Liver (tissue), 9 donors: ENCODE results near the gene MYOF. TPM values are rescaled to one million over a fixed set of nuclear protein-coding genes. Genes with fewer than 3 reads are reported as not detected.

Source experiments
- DNase-seq: peaks from one replicate; pipeline ENCODE4 v3.0.0-alpha.2; 2017; ENCODE audit warnings: low spot score
- H3K27ac ChIP-seq, 2 donors: one replicate each; pipeline ENCODE4 v1.7.0; 2013; ENCODE audit warnings: inconsistent platforms in 2 of 2, low read length in 2 of 2, control low read depth in 1 of 2, low read depth in 1 of 2, mild to moderate bottlenecking in 1 of 2
- H3K27me3 ChIP-seq, 4 donors: one replicate each; pipeline versions ENCODE4 v1.6.1 to v1.7.0; 2013; ENCODE audit warnings: low read length in 3 of 4, inconsistent platforms in 1 of 4, mild to moderate bottlenecking in 1 of 4, moderate library complexity in 1 of 4; ENCODE audit not compliant: control insufficient read depth in 4 of 4, insufficient read depth in 4 of 4
- H3K36me3 ChIP-seq, 4 donors: one replicate each; pipeline versions ENCODE4 v1.6.1 to v1.7.0; 2013; ENCODE audit warnings: low read length in 3 of 4, mild to moderate bottlenecking in 3 of 4, low read depth in 1 of 4, moderate library complexity in 1 of 4; ENCODE audit not compliant: control insufficient read depth in 4 of 4, insufficient read depth in 3 of 4
- H3K4me1 ChIP-seq, 4 donors: one replicate each; pipeline versions ENCODE4 v1.6.1 to v1.7.0; 2013; ENCODE audit warnings: low read length in 3 of 4, mild to moderate bottlenecking in 3 of 4, moderate library complexity in 1 of 4; ENCODE audit not compliant: control insufficient read depth in 4 of 4, insufficient read depth in 4 of 4
- H3K4me3 ChIP-seq, 3 donors: one replicate each; pipeline versions ENCODE4 v1.6.1 to v1.7.0; 2013; ENCODE audit warnings: low read length in 3 of 3, control low read depth in 1 of 3, low read depth in 1 of 3, mild to moderate bottlenecking in 1 of 3
- H3K9ac ChIP-seq, 2 donors: one replicate each; pipeline ENCODE4 v1.7.0; 2013; ENCODE audit warnings: low read length in 2 of 2, mild to moderate bottlenecking in 2 of 2, moderate library complexity in 2 of 2, control low read depth in 1 of 2, low read depth in 1 of 2
- H3K9me3 ChIP-seq, 4 donors: one replicate each; pipeline versions ENCODE4 v1.6.1 to v1.7.0; 2013; ENCODE audit warnings: low read length in 3 of 4; ENCODE audit not compliant: control insufficient read depth in 4 of 4
- EGR1 ChIP-seq, 2 donors: IDR thresholded peaks; 2 replicates each; pipeline ENCODE4 v1.6.1; 2016 to 2018; ENCODE audit warnings: antibody characterized with exemption in 2 of 2, low read depth in 2 of 2
- FOXA1 ChIP-seq: IDR thresholded peaks from 2 replicates; pipeline ENCODE4 v1.6.1; 2016; ENCODE audit warnings: antibody characterized with exemption
- FOXA2 ChIP-seq: IDR thresholded peaks from 2 replicates; pipeline ENCODE4 v1.6.1; 2016; ENCODE audit warnings: antibody characterized with exemption
- GABPA ChIP-seq, 2 donors: IDR thresholded peaks in 1 of 2; conservative IDR thresholded peaks in 1 of 2; 2 replicates each; pipeline ENCODE4 v1.6.1; 2016; ENCODE audit warnings: antibody characterized with exemption in 2 of 2, mild to moderate bottlenecking in 1 of 2, moderate library complexity in 1 of 2
- HNF4A ChIP-seq, 2 donors: conservative IDR thresholded peaks; 2 replicates each; pipeline ENCODE4 v1.6.1; 2016; ENCODE audit warnings: antibody characterized with exemption in 2 of 2, mild to moderate bottlenecking in 2 of 2
- HNF4G ChIP-seq: IDR thresholded peaks from 2 replicates; pipeline ENCODE4 v1.6.1; 2016; ENCODE audit warnings: antibody characterized with exemption
- JUND ChIP-seq, 2 donors: IDR thresholded peaks; 2 replicates each; pipeline ENCODE4 v1.6.1; 2016; ENCODE audit warnings: antibody characterized with exemption in 2 of 2
- NR2F2 ChIP-seq: IDR thresholded peaks from 2 replicates; pipeline ENCODE4 v1.6.1; 2016; ENCODE audit warnings: antibody characterized with exemption
- RAD21 ChIP-seq, 2 donors: IDR thresholded peaks; 2 replicates each; pipeline ENCODE4 v1.6.1; 2016; ENCODE audit warnings: antibody characterized with exemption in 2 of 2, mild to moderate bottlenecking in 2 of 2
- RXRA ChIP-seq, 2 donors: IDR thresholded peaks; 2 replicates each; pipeline ENCODE4 v1.6.1; 2017 to 2018; ENCODE audit warnings: antibody characterized with exemption in 2 of 2, mild to moderate bottlenecking in 1 of 2
- SP1 ChIP-seq: IDR thresholded peaks from 2 replicates; pipeline ENCODE4 v1.6.1; 2018; ENCODE audit warnings: antibody characterized with exemption, mild to moderate bottlenecking
- TAF1 ChIP-seq: conservative IDR thresholded peaks from 2 replicates; pipeline ENCODE4 v1.6.1; 2016; ENCODE audit warnings: antibody characterized with exemption, mild to moderate bottlenecking
- YY1 ChIP-seq: IDR thresholded peaks from 2 replicates; pipeline ENCODE4 v1.6.1; 2016; ENCODE audit warnings: antibody characterized with exemption, mild to moderate bottlenecking
- WGBS: extraction: QIAGEN DNeasy Blood & Tissue Kit; methylation state at CpG from one replicate; pipeline ENCODE4 v1.1.7; 2013; 5-methylcytosine and 5-hydroxymethylcytosine counted together
- polyA plus RNA-seq, 2 donors: library from polyadenylated mRNA; stranded (reverse) in 1 of 2; unstranded in 1 of 2; fragments of 200-250 nt in 1 of 2; fragments of >200 nt in 1 of 2; fragmentation: Nextera tagmentation in 1 of 2; extraction: Ambion mirVana in 1 of 2; gene quantifications; one replicate each; pipeline versions ENCODE4 v1.2.1 to v1.2.3, GENCODE V29; 2013 to 2015
- total RNA-seq, 2 donors: library from RNA; depleted of rRNA; stranded (reverse); fragments of >200 nt; gene quantifications; one replicate each; pipeline ENCODE4 v1.2.3, GENCODE V29; 2014
- TF ChIP-seq, protein P1 (sequence below): IDR thresholded peaks from 2 replicates; pipeline ENCODE4 v1.6.1; 2016; ENCODE audit warnings: antibody characterized with exemption
- TF ChIP-seq, protein P2 (sequence below): fragments of 150-350 bp; IDR thresholded peaks from 2 replicates; pipeline ENCODE4 v1.5.1; 2017; ENCODE audit warnings: improper control_type of control experiment, low read depth, low read length; ENCODE audit not compliant: missing input control
- TF ChIP-seq, protein P3 (sequence below): IDR thresholded peaks from 2 replicates; pipeline ENCODE4 v1.6.1; 2016; ENCODE audit warnings: antibody characterized with exemption
- TF ChIP-seq, protein P4 (sequence below): IDR thresholded peaks from 2 replicates; pipeline ENCODE4 v1.6.1; 2016; ENCODE audit warnings: antibody characterized with exemption
- donor health status: healthy.
- donor health status: healthy.
- donor health status: healthy.
- donor health status: healthy.
- donor health status: healthy.

Gene MYOF
- total and polyA plus RNA-seq, 4 donors: 0.89 to 5.7 (median 3.2) TPM

DNA sequence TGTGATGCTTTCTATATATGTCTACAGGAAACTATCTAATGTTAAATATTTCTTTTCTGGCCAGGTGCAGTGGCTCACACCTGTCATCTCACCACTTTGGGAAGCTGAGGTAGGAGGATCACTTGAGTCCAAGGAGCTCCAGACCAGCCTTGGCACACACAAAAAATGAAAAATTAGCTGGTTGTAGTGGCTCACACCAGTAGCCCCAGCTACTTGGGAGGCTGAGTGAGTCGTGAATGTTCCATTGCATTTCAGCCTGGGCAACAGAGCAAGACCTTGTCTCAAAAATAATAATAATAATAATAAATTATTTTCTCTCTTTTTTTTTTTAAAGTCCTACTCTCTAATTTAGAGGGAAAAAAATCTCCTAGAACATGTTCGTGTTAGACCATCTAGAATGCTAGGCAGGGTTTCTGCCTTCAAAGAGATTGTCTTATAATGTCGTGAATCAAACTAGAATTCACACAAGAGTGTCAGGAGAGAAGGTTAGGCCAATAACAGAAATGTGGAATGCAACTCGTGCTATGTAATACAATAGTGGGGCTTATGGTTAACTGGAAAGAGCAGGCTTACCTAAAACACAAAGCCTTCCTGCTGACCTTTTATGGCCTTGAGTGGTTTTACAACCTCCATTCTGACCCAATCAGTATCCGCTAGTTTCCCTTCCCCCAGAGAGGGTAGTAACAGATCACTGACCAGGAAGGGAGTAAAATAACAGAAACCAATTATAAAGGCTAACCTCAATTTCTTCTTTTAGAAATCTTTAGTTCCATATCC is 46.3 kb downstream of the MYOF start (continued):
- TF ChIP-seq RAD21 (IDR thresholded peaks at IDR 0.05): no peak
- no peak for TF ChIP-seq EGR1 (IDR thresholded peaks at IDR 0.05; ENCODE audit: low read depth in 2 of 2)
- no peak for TF ChIP-seq TAF1
- no peak for TF ChIP-seq RXRA (IDR thresholded peaks at IDR 0.05)
- TF ChIP-seq NR2F2: no peak
- TF ChIP-seq FOXA2: no peak
- no peak for TF ChIP-seq FOXA1

DNA sequence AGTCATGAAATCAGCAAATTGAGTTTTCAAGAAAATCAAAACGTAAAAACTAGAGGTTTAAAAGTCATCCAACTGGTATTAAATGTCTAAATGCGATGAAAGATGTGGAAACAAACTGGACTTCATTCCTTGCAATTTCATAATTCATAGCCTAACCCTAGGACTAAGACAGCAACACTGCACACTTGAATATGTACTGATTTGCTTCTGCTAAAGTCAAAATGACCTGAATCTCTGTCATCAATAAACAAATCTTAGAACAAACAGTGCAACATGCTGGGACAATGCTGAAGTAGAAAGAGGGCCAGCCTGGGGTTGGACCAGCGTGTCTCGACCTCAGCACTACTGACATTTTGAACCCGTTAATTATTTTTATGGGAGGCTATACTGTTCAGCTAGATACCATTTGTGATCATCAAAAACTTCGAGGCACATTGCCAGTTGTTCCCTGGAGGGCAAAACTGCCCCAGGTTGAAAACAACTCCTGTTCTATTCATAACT is 47.1 kb downstream of the MYOF start:
- Histone ChIP-seq H3K27ac (no peak overlapping the region), H3K36me3 (no peaks in the 10 kb centered on the region), H3K4me1 (no peaks in the 10 kb centered on the region), H3K27me3 (no peaks in the 10 kb centered on the region), H3K9me3 (no peaks in the 10 kb centered on the region), H3K9ac (no peak overlapping the region), H3K4me3 (no peak overlapping the region)
- no peak for DNase-seq
- 87% methylated on average over 6 of the region's 6 CpGs for WGBS
- TF ChIP-seq, protein P1, sequence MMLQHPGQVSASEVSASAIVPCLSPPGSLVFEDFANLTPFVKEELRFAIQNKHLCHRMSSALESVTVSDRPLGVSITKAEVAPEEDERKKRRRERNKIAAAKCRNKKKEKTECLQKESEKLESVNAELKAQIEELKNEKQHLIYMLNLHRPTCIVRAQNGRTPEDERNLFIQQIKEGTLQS: no peak
- TF ChIP-seq YY1 (no peak), GABPA (IDR thresholded peaks at IDR 0.05 in 1 of 2, conservative IDR thresholded peaks at IDR 0.05 in 1 of 2) (no peak), RAD21 (IDR thresholded peaks at IDR 0.05) (no peak), TAF1 (no peak), NR2F2 (no peak), HNF4A (conservative IDR thresholded peaks at IDR 0.05) (no peak), FOXA1 (no peak), FOXA2 (no peak), EGR1 (IDR thresholded peaks at IDR 0.05; ENCODE audit: low read depth in 2 of 2) (no peak), SP1 (no peak), JUND (IDR thresholded peaks at IDR 0.05) (no peak), HNF4G (no peak)
- TF ChIP-seq, protein P2, sequence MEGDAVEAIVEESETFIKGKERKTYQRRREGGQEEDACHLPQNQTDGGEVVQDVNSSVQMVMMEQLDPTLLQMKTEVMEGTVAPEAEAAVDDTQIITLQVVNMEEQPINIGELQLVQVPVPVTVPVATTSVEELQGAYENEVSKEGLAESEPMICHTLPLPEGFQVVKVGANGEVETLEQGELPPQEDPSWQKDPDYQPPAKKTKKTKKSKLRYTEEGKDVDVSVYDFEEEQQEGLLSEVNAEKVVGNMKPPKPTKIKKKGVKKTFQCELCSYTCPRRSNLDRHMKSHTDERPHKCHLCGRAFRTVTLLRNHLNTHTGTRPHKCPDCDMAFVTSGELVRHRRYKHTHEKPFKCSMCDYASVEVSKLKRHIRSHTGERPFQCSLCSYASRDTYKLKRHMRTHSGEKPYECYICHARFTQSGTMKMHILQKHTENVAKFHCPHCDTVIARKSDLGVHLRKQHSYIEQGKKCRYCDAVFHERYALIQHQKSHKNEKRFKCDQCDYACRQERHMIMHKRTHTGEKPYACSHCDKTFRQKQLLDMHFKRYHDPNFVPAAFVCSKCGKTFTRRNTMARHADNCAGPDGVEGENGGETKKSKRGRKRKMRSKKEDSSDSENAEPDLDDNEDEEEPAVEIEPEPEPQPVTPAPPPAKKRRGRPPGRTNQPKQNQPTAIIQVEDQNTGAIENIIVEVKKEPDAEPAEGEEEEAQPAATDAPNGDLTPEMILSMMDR: no peak
- TF ChIP-seq, protein P3, sequence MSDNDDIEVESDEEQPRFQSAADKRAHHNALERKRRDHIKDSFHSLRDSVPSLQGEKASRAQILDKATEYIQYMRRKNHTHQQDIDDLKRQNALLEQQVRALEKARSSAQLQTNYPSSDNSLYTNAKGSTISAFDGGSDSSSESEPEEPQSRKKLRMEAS: no peak
- TF ChIP-seq, protein P4, sequence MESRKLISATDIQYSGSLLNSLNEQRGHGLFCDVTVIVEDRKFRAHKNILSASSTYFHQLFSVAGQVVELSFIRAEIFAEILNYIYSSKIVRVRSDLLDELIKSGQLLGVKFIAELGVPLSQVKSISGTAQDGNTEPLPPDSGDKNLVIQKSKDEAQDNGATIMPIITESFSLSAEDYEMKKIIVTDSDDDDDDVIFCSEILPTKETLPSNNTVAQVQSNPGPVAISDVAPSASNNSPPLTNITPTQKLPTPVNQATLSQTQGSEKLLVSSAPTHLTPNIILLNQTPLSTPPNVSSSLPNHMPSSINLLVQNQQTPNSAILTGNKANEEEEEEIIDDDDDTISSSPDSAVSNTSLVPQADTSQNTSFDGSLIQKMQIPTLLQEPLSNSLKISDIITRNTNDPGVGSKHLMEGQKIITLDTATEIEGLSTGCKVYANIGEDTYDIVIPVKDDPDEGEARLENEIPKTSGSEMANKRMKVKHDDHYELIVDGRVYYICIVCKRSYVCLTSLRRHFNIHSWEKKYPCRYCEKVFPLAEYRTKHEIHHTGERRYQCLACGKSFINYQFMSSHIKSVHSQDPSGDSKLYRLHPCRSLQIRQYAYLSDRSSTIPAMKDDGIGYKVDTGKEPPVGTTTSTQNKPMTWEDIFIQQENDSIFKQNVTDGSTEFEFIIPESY: no peak

DNA sequence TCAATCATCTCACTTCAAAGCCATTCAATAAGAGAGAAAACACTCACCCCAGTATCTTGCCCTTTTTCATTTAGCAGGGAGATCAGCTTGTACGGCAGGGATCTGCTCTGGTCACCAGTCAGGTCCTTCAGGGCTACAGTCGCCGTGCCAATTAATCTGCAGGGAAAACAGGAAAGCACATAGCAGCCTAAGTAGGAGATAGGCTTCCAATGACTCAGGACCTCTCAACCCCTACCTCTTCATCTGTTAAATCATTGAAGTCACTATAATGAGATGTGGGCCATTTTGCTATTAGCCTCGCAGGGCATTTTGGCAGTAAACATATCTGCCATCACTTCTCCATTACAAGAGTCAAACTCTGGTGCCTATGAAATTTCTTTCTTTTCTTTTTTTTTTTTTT is 50.8 kb downstream of the MYOF start:
- H3K36me3 ChIP-seq: no peaks in the 10 kb centered on the region
- no peak overlapping the region for H3K27ac ChIP-seq
- no peak overlapping the region for H3K9ac ChIP-seq
- no peaks in the 10 kb centered on the region for H3K27me3 ChIP-seq
- H3K4me1 ChIP-seq: peaks cover 0 to 5% (median 0%) of the 10 kb centered on the region in 4 donors
- DNase-seq: no peak
- 91% methylated on average over 4 of the region's 4 CpGs for WGBS
- H3K4me3 ChIP-seq: no peak overlapping the region
- no peaks in the 10 kb centered on the region for H3K9me3 ChIP-seq
- TF ChIP-seq TAF1 (no peak), YY1 (no peak), SP1 (no peak), NR2F2 (no peak), FOXA1 (no peak), FOXA2 (no peak), RXRA (IDR thresholded peaks at IDR 0.05) (no peak), HNF4A (conservative IDR thresholded peaks at IDR 0.05) (no peak), JUND (IDR thresholded peaks at IDR 0.05) (no peak), GABPA (IDR thresholded peaks at IDR 0.05 in 1 of 2, conservative IDR thresholded peaks at IDR 0.05 in 1 of 2) (no peak), EGR1 (IDR thresholded peaks at IDR 0.05; ENCODE audit: low read depth in 2 of 2) (no peak), HNF4G (no peak), RAD21 (IDR thresholded peaks at IDR 0.05) (no peak)
- TF ChIP-seq, protein P3: no peak
- TF ChIP-seq, protein P2: no peak
- TF ChIP-seq, protein P4: no peak
